IPS-NIHi11 (cell line): Measurements from ENCODE around the gene DCHS1.

ENCODE experiments used
- DNase-seq: peaks from one replicate; pipeline ENCODE4 v3.0.0; 2012; ENCODE audit warnings: mixed read lengths, low spot score

Gene DCHS1

GRCh38 chr11:6646071-6646470 is 9.5 kb downstream of the DCHS1 start:
- DNase-seq = no peak

GRCh38 chr11:6642957-6643356 is 12.7 kb downstream of the DCHS1 start:
- DNase-seq = no peak

- no peak for DNase-seq
Observed at GRCh38 chr11:6640985-6641701, 14.5 kb downstream of the DCHS1 start.

- no peak for DNase-seq
Observed at GRCh38 chr11:6640036-6640984, 15.3 kb downstream of the DCHS1 start.

- DNase-seq = no peak
Observed at GRCh38 chr11:6638429-6638828, 17.2 kb downstream of the DCHS1 start.

- DNase-seq = no peak
Observed at GRCh38 chr11:6637871-6638270, 17.7 kb downstream of the DCHS1 start.

GRCh38 chr11:6636480-6636879 is 19.1 kb downstream of the DCHS1 start:
- no peak for DNase-seq

GRCh38 chr11:6635082-6635932 is 20.3 kb downstream of the DCHS1 start:
- no peak for DNase-seq

GRCh38 chr11:6634534-6634933 is 21.1 kb downstream of the DCHS1 start:
- no peak for DNase-seq

- DNase-seq = no peak
Observed at GRCh38 chr11:6633422-6634408, 21.9 kb downstream of the DCHS1 start.

- no peak for DNase-seq
Observed at GRCh38 chr11:6632116-6633073, 23.2 kb downstream of the DCHS1 start.

GRCh38 chr11:6631361-6631890 is 24.2 kb downstream of the DCHS1 start:
- DNase-seq = no peak

GRCh38 chr11:6630632-6631291 is 24.8 kb downstream of the DCHS1 start:
- no peak for DNase-seq

- DNase-seq = peak; percentile 94
Observed at GRCh38 chr11:6629892-6630631, 25.5 kb downstream of the DCHS1 start.

- DNase-seq = no peak
Observed at GRCh38 chr11:6629573-6629891, 26.1 kb downstream of the DCHS1 start.

GRCh38 chr11:6628526-6628925 is 27.1 kb downstream of the DCHS1 start:
- DNase-seq = no peak

- DNase-seq = no peak
Observed at GRCh38 chr11:6627762-6628241, 27.8 kb downstream of the DCHS1 start.
